DMS 273 treated with DMSO at 0.1 percent for 48 hours (cell line): ENCODE measurements around the gene CHRDL1.
"Not testable (repeated sequence)": the region's sequence is repeated elsewhere in the genome, so short reads cannot be mapped to it uniquely, and the experiment has no call there.

ENCODE experiments used
- DNase-seq: peaks from one replicate; lab custom pipeline; 2025; lab: John Stamatoyannopoulos, UW

Gene CHRDL1, protein sequence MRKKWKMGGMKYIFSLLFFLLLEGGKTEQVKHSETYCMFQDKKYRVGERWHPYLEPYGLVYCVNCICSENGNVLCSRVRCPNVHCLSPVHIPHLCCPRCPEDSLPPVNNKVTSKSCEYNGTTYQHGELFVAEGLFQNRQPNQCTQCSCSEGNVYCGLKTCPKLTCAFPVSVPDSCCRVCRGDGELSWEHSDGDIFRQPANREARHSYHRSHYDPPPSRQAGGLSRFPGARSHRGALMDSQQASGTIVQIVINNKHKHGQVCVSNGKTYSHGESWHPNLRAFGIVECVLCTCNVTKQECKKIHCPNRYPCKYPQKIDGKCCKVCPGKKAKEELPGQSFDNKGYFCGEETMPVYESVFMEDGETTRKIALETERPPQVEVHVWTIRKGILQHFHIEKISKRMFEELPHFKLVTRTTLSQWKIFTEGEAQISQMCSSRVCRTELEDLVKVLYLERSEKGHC

GRCh38 chrX:110795645-110796406 is at the start of gene CHRDL1:
Gene CHRDL1, minus strand, starts transcription at chrX:110795817. Its CDS starts 3,636 bp downstream, at chrX:110792181.
- DNase-seq: peak; percentile 27

DNA sequence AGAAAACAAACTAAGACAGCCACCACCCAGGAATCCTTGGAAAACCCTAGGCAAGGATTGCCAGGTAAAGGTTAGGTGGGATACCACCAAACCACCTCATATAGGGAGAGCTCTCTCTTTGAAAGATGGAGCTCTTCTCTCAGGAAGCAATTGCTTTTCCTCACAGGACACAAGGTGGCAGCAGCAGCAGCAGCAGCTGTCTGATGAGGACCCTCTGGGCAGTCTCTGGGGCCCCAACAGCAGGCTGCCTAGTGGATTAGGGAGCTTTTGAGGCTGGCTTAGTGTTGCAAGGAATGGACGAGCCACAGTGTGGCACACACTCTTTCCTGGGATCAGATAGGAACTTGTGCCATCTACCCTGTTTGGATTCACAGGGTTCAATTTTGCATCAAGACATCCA is 41.4 kb upstream of the CHRDL1 start:
- peak; percentile 7 for DNase-seq

DNA sequence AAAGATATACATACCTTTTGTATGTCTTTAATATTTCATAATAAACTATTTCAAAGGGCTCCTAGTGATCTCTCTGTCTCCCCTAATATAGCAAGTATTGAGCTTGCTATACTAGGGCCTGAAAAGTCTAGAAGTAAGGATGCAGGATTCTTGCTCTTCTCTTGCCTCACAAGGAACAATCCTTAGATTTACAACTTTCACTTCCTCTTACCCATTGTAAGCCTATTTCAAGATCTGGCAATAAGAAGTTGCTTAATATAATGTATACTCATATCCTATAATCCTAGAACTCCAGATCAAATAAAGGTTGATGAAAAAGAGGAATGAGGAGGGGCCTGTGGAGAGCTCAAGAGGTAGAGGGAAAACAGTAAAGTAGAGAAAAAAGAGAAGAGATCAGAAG is 40.8 kb upstream of the CHRDL1 start:
- no peak for DNase-seq

GRCh38 chrX:110836001-110836400 is 40.4 kb upstream of the CHRDL1 start:
- no peak for DNase-seq

- no peak for DNase-seq
Observed at GRCh38 chrX:110825972-110826371, 30.4 kb upstream of the CHRDL1 start.

DNA sequence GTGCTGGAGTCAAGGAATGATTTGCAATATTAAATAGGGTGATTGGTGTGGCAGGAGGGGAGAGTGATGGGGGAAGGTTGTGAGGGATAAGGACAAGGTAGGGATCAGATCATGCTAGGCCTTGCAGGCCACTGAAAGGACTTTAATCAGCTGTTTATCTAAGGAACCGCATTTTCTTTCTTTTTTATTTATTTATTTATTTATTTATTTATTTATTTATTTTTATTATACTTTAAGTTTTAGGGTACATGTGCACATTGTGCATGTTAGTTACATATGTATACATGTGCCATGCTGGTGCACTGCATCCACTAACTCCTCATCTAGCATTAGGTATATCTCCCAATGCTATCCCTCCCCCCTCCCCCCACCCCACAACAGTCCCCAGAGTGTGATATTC is 20.9 kb upstream of the CHRDL1 start:
- not testable (repeated sequence) for DNase-seq

DNA sequence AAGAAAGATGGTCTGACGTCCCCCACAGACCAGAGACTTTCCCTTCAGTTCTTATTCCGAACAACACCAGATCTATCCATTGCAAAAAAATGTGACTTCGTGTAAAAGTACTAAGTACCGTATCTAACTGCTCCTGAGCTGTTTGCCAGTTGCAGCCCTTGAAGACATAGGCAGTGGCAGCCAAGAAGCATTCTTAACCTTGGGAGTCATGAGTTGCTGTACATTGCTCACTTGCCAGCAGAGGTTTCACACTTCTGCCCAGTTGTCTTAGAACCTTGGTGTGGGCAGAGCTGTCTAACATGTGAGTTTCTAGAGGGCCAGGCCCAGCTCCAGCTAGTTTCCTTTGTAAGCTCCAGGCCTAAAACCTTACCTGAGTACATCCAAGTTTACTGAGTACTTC is 10.5 kb upstream of the CHRDL1 start:
- no peak for DNase-seq

DNA sequence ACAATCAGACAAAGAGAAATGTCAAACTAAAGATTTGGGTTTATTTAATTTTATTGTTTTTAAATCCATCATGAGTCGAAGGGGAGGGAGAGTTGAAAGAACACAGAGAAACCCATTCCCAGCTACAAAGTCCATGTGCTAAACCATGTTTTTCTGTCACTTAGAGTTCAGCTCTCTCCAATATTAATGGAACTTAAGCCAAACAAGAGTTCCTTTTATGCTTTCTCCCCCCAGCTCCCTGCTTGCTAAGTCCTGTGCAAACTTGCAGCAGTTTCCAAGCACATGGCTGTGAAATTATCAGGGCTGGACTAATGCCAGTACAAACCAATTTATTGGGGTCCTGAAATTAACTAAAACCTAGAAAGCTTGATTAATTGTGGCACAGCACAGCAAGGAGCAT is 9.7 kb upstream of the CHRDL1 start:
- DNase-seq: no peak

DNA sequence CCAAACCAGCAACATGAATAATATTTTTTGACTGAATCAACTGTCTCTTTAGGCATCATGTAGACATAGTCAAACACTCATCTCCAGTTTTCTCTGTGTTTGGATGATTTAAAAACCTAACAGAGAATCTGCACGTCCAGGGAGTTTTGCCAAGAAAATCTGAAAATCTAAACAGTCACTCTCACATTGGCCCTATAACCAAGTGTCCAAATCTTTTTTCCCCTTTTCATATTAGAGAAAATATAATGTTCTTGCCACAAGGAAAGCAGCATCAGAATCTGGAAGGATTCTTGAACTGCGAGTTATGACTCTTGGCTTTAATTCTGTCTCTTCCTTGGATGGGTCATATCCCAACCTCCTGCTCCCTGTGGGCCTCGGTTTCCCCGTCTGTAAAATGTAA is 8.8 kb upstream of the CHRDL1 start:
- no peak for DNase-seq

DNA sequence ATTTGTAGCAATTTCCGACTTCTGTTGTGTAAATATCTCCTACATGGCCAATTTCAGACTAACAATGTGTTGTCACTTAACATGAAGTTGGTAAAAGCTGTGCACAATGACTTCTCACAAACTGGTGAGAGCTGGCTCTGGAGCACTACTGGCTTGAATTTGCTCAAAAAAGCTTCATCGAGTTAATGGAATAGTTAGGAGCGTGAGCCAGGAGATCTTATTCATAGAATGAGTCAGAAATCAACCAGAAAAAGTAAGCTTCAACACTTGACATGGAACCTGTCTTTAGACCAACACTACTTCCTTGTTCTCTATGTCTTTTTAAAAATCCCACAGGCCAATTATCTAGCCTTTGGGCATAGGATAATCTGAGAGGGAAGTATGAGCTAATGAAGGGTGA is 7.9 kb upstream of the CHRDL1 start:
- DNase-seq: no peak

GRCh38 chrX:110796407-110796697 is 735 bp upstream of the CHRDL1 start:
- no peak for DNase-seq

- no peak for DNase-seq
Observed at GRCh38 chrX:110794601-110795000, 1.0 kb downstream of the CHRDL1 start.

- no peak for DNase-seq
Observed at GRCh38 chrX:110791071-110791470, 4.5 kb downstream of the CHRDL1 start.

- DNase-seq: no peak
Observed at GRCh38 chrX:110786486-110786885, 9.1 kb downstream of the CHRDL1 start.

DNA sequence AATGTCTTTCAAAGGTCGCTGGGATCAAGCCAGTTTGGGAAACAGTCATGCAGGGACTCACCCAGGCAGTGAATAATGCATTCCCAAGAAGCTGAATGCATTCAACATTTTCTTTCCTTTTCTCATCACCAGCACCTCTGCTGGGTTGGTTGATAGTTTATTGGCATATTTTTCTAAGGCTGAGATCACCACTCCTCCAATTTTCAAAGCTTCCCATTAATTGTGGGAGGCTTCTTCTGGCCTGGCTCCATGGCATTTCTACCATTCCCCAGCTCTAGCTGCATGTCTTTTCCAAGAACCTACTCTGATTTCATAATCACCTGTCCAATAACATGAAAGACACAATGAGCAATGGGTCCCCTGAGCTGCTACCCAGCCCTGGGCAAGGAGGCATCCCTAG is 35.8 kb downstream of the CHRDL1 start:
- no peak for DNase-seq

DNA sequence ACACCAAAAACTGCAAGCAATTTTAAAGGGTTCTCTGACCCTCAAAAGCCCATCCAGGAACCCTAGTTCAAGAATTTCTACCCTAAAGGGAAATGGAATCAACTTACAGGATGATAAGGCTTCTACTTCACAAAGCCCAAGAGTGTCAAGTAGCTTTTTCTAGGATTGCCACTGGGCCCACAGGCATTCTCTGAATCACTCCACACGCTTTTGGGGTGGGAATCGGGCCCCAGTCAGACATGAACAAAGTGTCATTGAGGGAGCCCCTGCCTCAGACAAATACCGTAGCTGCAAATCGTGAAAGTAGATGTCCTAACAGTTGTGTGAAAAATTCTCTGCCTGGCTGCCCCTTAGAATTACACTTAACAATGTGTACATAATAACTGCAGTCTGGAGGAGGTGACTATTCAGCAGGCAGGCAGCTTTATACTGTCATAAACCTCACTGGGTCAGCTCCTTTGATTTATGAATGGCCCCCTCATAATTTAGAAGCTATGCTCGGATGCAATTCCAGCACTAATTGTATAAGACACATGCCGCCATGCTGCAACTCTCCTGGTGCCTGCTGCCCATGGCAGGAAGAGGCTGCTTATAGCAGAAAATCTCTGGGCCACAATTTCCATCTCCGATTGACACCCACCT is 36.7 kb downstream of the CHRDL1 start:
- DNase-seq: no peak

- DNase-seq: no peak
Observed at GRCh38 chrX:110755611-110756010, 40.0 kb downstream of the CHRDL1 start.

- no peak for DNase-seq
Observed at GRCh38 chrX:110755061-110755460, 40.6 kb downstream of the CHRDL1 start.

DNA sequence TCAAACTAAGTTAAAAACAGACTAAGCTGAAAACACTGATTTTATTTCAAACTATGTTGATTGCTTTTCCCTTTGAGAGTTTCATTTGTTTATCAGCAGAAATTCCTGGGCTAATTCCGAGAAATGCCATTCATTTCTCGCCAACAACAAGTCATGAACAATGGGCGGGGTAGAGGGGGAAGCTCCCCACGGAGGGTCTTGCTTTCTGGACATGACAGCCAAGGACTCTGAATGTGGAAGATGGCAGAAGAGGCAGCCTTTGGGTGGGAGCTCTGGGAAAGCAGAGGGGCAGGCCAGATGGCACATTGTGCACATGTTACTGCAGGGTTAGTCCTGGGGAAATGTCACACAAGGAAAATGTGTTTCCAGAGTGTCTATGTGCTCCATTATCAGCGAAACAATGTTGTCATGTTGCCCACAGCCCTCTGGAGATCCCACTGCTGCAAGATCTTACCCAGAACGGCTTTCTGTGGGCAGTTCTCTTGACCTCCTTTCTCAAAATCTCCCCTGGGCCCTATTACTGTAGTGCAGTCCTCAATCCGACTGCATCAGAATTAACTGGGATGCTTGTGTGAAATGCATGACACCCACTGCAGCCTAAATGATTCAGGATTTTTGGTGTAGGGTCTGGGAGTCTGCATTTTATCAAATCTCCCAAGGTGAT is 45.0 kb downstream of the CHRDL1 start:
- DNase-seq: no peak

GRCh38 chrX:110748256-110748806 is 47.3 kb downstream of the CHRDL1 start:
- DNase-seq: no peak

DNA sequence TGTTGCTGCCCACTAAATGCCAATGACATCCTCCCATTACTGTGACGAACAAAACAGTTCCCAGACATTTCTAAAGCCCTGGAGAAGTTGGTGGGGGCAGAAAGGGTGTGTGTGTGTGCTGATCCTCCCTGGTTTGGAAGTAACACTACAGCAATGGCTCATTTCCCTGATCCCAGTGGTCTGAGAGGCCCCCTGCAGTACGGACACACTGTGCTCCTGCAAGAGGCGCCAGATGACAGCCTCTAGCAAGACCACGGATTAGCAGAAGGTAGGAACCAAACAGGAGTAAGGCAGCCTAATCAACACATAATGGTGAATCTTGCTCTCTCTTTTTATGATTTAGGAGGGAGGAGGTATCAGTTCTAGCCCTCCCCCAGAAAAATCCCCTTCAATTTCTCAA is 49.6 kb downstream of the CHRDL1 start:
- DNase-seq: no peak

DNA sequence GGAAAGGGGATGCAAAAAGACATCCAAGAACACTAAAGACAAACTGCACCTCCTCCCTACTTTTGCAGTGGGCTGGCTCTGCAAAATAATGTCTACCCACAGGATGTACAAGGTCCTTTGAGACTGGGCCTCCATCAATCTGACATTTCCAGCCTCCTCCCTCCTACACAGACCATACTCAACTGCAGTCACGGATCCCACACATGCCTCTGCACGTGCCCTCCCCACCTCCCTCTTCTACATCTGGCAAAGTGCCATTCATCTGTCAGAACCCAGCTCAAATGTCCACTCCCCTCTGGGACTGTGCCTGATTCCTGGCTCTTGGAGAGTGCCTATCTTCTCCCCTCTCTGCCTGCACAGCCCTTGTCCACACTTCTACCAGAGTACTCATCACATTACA is 50.3 kb downstream of the CHRDL1 start:
- no peak for DNase-seq
